Activated T-helper 2 cell treated with anti-CD3 and anti-CD28 coated beads, Interferon-gamma antibody, Interleukin-2, Interleukin-4, amounts not matched to agents 10 μg/mL and 5 μg/mL and 100 μg/mL, durations not matched to agents 14 hours and 24 hours and 36 hours (primary cell): ENCODE measurements around the gene IRS2. TPM values are rescaled to one million over a fixed set of nuclear protein-coding genes. Genes with fewer than 3 reads are reported as not detected.

Experiments used
- DNase-seq: peaks from one replicate; pipeline ENCODE4 v3.0.0; 2021; ENCODE audit warnings: low spot score
- H3K27ac Mint-ChIP-seq: one replicate; pipeline ENCODE4 v1.8.0; 2021; ENCODE audit warnings: mixed read lengths
- H3K27me3 Mint-ChIP-seq: one replicate; pipeline ENCODE4 v1.8.0; 2021; ENCODE audit warnings: low read depth, mixed read lengths
- H3K36me3 Mint-ChIP-seq: one replicate; pipeline ENCODE4 v1.8.0; 2021; ENCODE audit warnings: low read depth, mixed read lengths
- H3K4me1 Mint-ChIP-seq: one replicate; pipeline ENCODE4 v1.8.0; 2021; ENCODE audit warnings: low read depth, mixed read lengths
- H3K4me3 Mint-ChIP-seq: one replicate; pipeline ENCODE4 v1.8.0; 2021; ENCODE audit warnings: low read depth, mild to moderate bottlenecking, moderate library complexity, mixed read lengths
- H3K9me3 Mint-ChIP-seq: one replicate; pipeline ENCODE4 v1.8.0; 2021; ENCODE audit warnings: mixed read lengths
- intact Hi-C: fragments of 100-400 bp; cut with micrococcal nuclease; formaldehyde crosslinking; loops from one replicate; pipeline ENCODE4 v1.15.1; 2023
- total RNA-seq: library from RNA; stranded (reverse); gene quantifications from 2 replicates; pipeline ENCODE4 v1.2.3, GENCODE V29; 2022

Gene IRS2
- total RNA-seq, 1 donor from 2014 or later, result 5.0 TPM

GRCh38 chr13:109816808-109817203 lies 30.4 kb upstream of the IRS2 start:
- H3K36me3 Mint-ChIP-seq, result no peaks in the 10 kb centered on the region
- peaks cover 27% of the 10 kb centered on the region for H3K27me3 Mint-ChIP-seq
- H3K9me3 Mint-ChIP-seq, result no peaks in the 10 kb centered on the region
- intact Hi-C loops, result no loop called here
- H3K4me1 Mint-ChIP-seq, result no peaks in the 10 kb centered on the region
- DNase-seq, result no peak
- no peak overlapping the region for H3K27ac Mint-ChIP-seq
- no peak overlapping the region for H3K4me3 Mint-ChIP-seq

GRCh38 chr13:109816112-109816807 lies 29.9 kb upstream of the IRS2 start:
- Mint-ChIP-seq H3K4me3 (no peak overlapping the region), H3K27ac (no peak overlapping the region), H3K36me3 (no peaks in the 10 kb centered on the region), H3K9me3 (no peaks in the 10 kb centered on the region), H3K27me3 (peaks cover 25% of the 10 kb centered on the region), H3K4me1 (no peaks in the 10 kb centered on the region)
- no peak for DNase-seq
- intact Hi-C loops, result no loop called here

GRCh38 chr13:109815651-109816050 lies 29.3 kb upstream of the IRS2 start:
- Mint-ChIP-seq H3K4me1 (no peaks in the 10 kb centered on the region), H3K27ac (no peak overlapping the region), H3K9me3 (no peaks in the 10 kb centered on the region), H3K27me3 (peaks cover 20% of the 10 kb centered on the region), H3K4me3 (no peak overlapping the region), H3K36me3 (no peaks in the 10 kb centered on the region)
- DNase-seq, result no peak
- intact Hi-C loops, result no loop called here

GRCh38 chr13:109813663-109814062 lies 27.3 kb upstream of the IRS2 start:
- Mint-ChIP-seq H3K9me3 (no peaks in the 10 kb centered on the region), H3K27me3 (peaks cover 14% of the 10 kb centered on the region), H3K4me3 (no peak overlapping the region), H3K36me3 (no peaks in the 10 kb centered on the region), H3K27ac (no peak overlapping the region), H3K4me1 (no peaks in the 10 kb centered on the region)
- no peak for DNase-seq
- intact Hi-C loops, result no loop called here

GRCh38 chr13:109812382-109812781 lies 26.0 kb upstream of the IRS2 start:
- H3K27ac Mint-ChIP-seq, result no peak overlapping the region
- peaks cover 11% of the 10 kb centered on the region for H3K27me3 Mint-ChIP-seq
- intact Hi-C loops, result no loop called here
- DNase-seq, result no peak
- H3K4me3 Mint-ChIP-seq, result no peak overlapping the region
- H3K9me3 Mint-ChIP-seq, result no peaks in the 10 kb centered on the region
- H3K4me1 Mint-ChIP-seq, result no peaks in the 10 kb centered on the region
- no peaks in the 10 kb centered on the region for H3K36me3 Mint-ChIP-seq

GRCh38 chr13:109810761-109811510 lies 24.6 kb upstream of the IRS2 start:
- Mint-ChIP-seq H3K36me3 (no peaks in the 10 kb centered on the region), H3K27ac (no peak overlapping the region), H3K27me3 (peaks cover 4% of the 10 kb centered on the region), H3K4me3 (no peak overlapping the region), H3K4me1 (no peaks in the 10 kb centered on the region), H3K9me3 (no peaks in the 10 kb centered on the region)
- no peak for DNase-seq
- intact Hi-C loops, result no loop called here

GRCh38 chr13:109809216-109809932 lies 23.0 kb upstream of the IRS2 start:
- no peak for DNase-seq
- Mint-ChIP-seq H3K36me3 (no peaks in the 10 kb centered on the region), H3K4me1 (no peaks in the 10 kb centered on the region), H3K27ac (no peak overlapping the region), H3K9me3 (no peaks in the 10 kb centered on the region), H3K4me3 (no peak overlapping the region), H3K27me3 (peaks cover 6% of the 10 kb centered on the region)
- intact Hi-C loops, result no loop called here

- Mint-ChIP-seq H3K27ac (no peak overlapping the region), H3K4me3 (no peak overlapping the region), H3K4me1 (no peaks in the 10 kb centered on the region), H3K27me3 (peaks cover 20% of the 10 kb centered on the region), H3K36me3 (no peaks in the 10 kb centered on the region), H3K9me3 (no peaks in the 10 kb centered on the region)
- no peak for DNase-seq
- intact Hi-C loops, result no loop called here
Observed at GRCh38 chr13:109807345-109807744, 21.0 kb upstream of the IRS2 start.

GRCh38 chr13:109804654-109805053 lies 18.3 kb upstream of the IRS2 start:
- no peak for DNase-seq
- Mint-ChIP-seq H3K4me3 (no peak overlapping the region), H3K27me3 (peaks cover 34% of the 10 kb centered on the region), H3K27ac (no peak overlapping the region), H3K4me1 (no peaks in the 10 kb centered on the region), H3K36me3 (no peaks in the 10 kb centered on the region), H3K9me3 (no peaks in the 10 kb centered on the region)
- intact Hi-C loops, result no loop called here

GRCh38 chr13:109803825-109804224 lies 17.4 kb upstream of the IRS2 start:
- no peaks in the 10 kb centered on the region for H3K4me1 Mint-ChIP-seq
- intact Hi-C loops, result no loop called here
- H3K36me3 Mint-ChIP-seq, result no peaks in the 10 kb centered on the region
- H3K4me3 Mint-ChIP-seq, result no peak overlapping the region
- DNase-seq, result no peak
- H3K27me3 Mint-ChIP-seq, result peaks cover 34% of the 10 kb centered on the region
- H3K27ac Mint-ChIP-seq, result no peak overlapping the region
- no peaks in the 10 kb centered on the region for H3K9me3 Mint-ChIP-seq

- no peaks in the 10 kb centered on the region for H3K9me3 Mint-ChIP-seq
- no peak overlapping the region for H3K27ac Mint-ChIP-seq
- H3K36me3 Mint-ChIP-seq, result no peaks in the 10 kb centered on the region
- H3K4me1 Mint-ChIP-seq, result no peaks in the 10 kb centered on the region
- DNase-seq, result no peak
- no peak overlapping the region for H3K4me3 Mint-ChIP-seq
- intact Hi-C loops, result no loop called here
- peaks cover 38% of the 10 kb centered on the region for H3K27me3 Mint-ChIP-seq
Observed at GRCh38 chr13:109802936-109803335, 16.6 kb upstream of the IRS2 start.

GRCh38 chr13:109795011-109795410 lies 8.6 kb upstream of the IRS2 start:
- peaks cover 53% of the 10 kb centered on the region for H3K4me1 Mint-ChIP-seq
- peaks cover 30% of the 10 kb centered on the region for H3K27me3 Mint-ChIP-seq
- DNase-seq, result no peak
- H3K9me3 Mint-ChIP-seq, result no peaks in the 10 kb centered on the region
- no peaks in the 10 kb centered on the region for H3K36me3 Mint-ChIP-seq
- H3K4me3 Mint-ChIP-seq, result no peak overlapping the region
- no peak overlapping the region for H3K27ac Mint-ChIP-seq
- intact Hi-C loops, result loop anchor here (10.0 kb wide), 1 partner anchor 220 kb away; no protein-coding TSS in a partner anchor

GRCh38 chr13:109794095-109794494 lies 7.7 kb upstream of the IRS2 start:
- DNase-seq, result no peak
- Mint-ChIP-seq H3K27ac (no peak overlapping the region), H3K36me3 (no peaks in the 10 kb centered on the region), H3K9me3 (no peaks in the 10 kb centered on the region), H3K4me1 (peaks cover 56% of the 10 kb centered on the region), H3K4me3 (no peak overlapping the region), H3K27me3 (peaks cover 28% of the 10 kb centered on the region)
- intact Hi-C loops, result loop anchor here (5.0 to 10.0 kb wide), 3 partner anchors 219 to 832 kb away; no protein-coding TSS in a partner anchor
